K562 (cell line): ENCODE results near the gene SPEG. TPM values are rescaled to one million over a fixed set of nuclear protein-coding genes. Genes with fewer than 3 reads are reported as not detected.
A peak's percentile ranks its signal among the peaks of the same experiment; 100 is the strongest.

ENCODE experiments used
- GTF2E2 ChIP-seq: fragments of 200-800 bp; sonication (Bioruptor generic); IDR thresholded peaks from 2 replicates; pipeline ENCODE4 v1.6.1; 2016; ENCODE audit warnings: missing genetic modification characterization, missing compliant biosample characterization
- HEY1 ChIP-seq: fragments of 250-450 bp; sonication (Bioruptor Pico); IDR thresholded peaks from 2 replicates; pipeline ENCODE4 v1.5.0; 2020; ENCODE audit warnings: mild to moderate bottlenecking, moderate library complexity, borderline replicate concordance
- MAFG ChIP-seq: fragments of 450-650 bp; conservative IDR thresholded peaks from 2 replicates; pipeline ENCODE4 v1.6.1; 2016; ENCODE audit warnings: missing genetic modification characterization, missing compliant biosample characterization
- NCOA1 ChIP-seq: fragments of 450-650 bp; IDR thresholded peaks from 2 replicates; pipeline ENCODE4 v1.6.1; 2016; ENCODE audit warnings: low read depth
- NFIX ChIP-seq: fragments of 250-450 bp; sonication (Bioruptor Pico); IDR thresholded peaks from 2 replicates; pipeline ENCODE4 v1.4.0; 2020; ENCODE audit warnings: low read depth, mild to moderate bottlenecking, moderate library complexity
- ZNF140 ChIP-seq: fragments of 250-450 bp; sonication (Bioruptor Pico); IDR thresholded peaks from 2 replicates; pipeline ENCODE4 v1.8.0; 2021; ENCODE audit warnings: moderate library complexity, mild to moderate bottlenecking, inconsistent platforms
- ZNF444 ChIP-seq: fragments of 250-450 bp; sonication (Bioruptor Pico); IDR thresholded peaks from 2 replicates; pipeline ENCODE4 v1.4.0; 2020; ENCODE audit warnings: mild to moderate bottlenecking, moderate library complexity
- ZNF696 ChIP-seq: fragments of 250-450 bp; sonication (Bioruptor Pico); conservative IDR thresholded peaks from 2 replicates; pipeline ENCODE4 v1.4.0; 2020; ENCODE audit warnings: mild to moderate bottlenecking, moderate library complexity
- polyA plus RNA-seq, 8 experiments: library from polyadenylated mRNA; depleted of rRNA in 4 of 8; stranded (reverse) in 5 of 8; unstranded in 3 of 8; fragments of >200 nt; fragmentation: Nextera tagmentation in 2 of 8; fragmentation: Illumina TruSeq in 1 of 8; extraction: Ambion mirVana in 2 of 8; extraction: Trizol in 1 of 8; gene quantifications; 2 replicates each; pipeline versions ENCODE4 v1.2.1 to v1.2.3, GENCODE V29; 2011 to 2014; ENCODE audit warnings: inconsistent platforms in 1 of 8, missing spikeins in 1 of 8
- total RNA-seq, 7 experiments: library from RNA; depleted of rRNA in 6 of 7; stranded (reverse); fragments of >200 nt in 6 of 7; fragmentation: Illumina TruSeq in 2 of 7; extraction: Trizol in 2 of 7; gene quantifications; 2 replicates each; pipeline versions ENCODE4 v1.2.1 to v1.2.3, GENCODE V29; 2011 to 2021; ENCODE audit warnings: low replicate concordance in 1 of 7
- TF ChIP-seq, protein P1 (sequence below), 2 experiments: fragments of 450-650 bp in 1 of 2; sonication (generic) in 1 of 2; formaldehyde crosslinking in 1 of 2; IDR thresholded peaks in 1 of 2; conservative IDR thresholded peaks in 1 of 2; 2 replicates each; pipeline versions ENCODE4 v1.6.1 to v1.8.1; 2016 to 2023; ENCODE audit warnings: mild to moderate bottlenecking in 2 of 2, moderate library complexity in 2 of 2, inconsistent platforms in 1 of 2, missing genetic modification reagents in 1 of 2
- TF ChIP-seq, protein P2 (sequence below): fragments of 450-650 bp; IDR thresholded peaks from 2 replicates; pipeline ENCODE4 v1.6.1; 2016; ENCODE audit warnings: mild to moderate bottlenecking, moderate library complexity

Gene SPEG
- total and polyA plus RNA-seq, 9 of the 15 experiments (the other 6 are each of a cell fraction or from before 2014, with no cell fraction given) = 0.49 to 8.7 (median 3.0) TPM

- TF ChIP-seq, protein P1, sequence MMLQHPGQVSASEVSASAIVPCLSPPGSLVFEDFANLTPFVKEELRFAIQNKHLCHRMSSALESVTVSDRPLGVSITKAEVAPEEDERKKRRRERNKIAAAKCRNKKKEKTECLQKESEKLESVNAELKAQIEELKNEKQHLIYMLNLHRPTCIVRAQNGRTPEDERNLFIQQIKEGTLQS (IDR thresholded peaks at IDR 0.05) = peak; percentile 76
- TF ChIP-seq, protein P1 (CRISPR knock-in tag; conservative IDR thresholded peaks at IDR 0.05) = no peak
- TF ChIP-seq NCOA1 (no peak), NFIX (CRISPR knock-in tag) (no peak), ZNF696 (no peak), HEY1 (CRISPR knock-in tag) (no peak), GTF2E2 (no peak), ZNF140 (CRISPR knock-in tag) (no peak), MAFG (tag) (0 out of 2 replicates have a peak, but pooled peaks have one; percentile 6), ZNF444 (CRISPR knock-in tag) (no peak)
- TF ChIP-seq, protein P2, sequence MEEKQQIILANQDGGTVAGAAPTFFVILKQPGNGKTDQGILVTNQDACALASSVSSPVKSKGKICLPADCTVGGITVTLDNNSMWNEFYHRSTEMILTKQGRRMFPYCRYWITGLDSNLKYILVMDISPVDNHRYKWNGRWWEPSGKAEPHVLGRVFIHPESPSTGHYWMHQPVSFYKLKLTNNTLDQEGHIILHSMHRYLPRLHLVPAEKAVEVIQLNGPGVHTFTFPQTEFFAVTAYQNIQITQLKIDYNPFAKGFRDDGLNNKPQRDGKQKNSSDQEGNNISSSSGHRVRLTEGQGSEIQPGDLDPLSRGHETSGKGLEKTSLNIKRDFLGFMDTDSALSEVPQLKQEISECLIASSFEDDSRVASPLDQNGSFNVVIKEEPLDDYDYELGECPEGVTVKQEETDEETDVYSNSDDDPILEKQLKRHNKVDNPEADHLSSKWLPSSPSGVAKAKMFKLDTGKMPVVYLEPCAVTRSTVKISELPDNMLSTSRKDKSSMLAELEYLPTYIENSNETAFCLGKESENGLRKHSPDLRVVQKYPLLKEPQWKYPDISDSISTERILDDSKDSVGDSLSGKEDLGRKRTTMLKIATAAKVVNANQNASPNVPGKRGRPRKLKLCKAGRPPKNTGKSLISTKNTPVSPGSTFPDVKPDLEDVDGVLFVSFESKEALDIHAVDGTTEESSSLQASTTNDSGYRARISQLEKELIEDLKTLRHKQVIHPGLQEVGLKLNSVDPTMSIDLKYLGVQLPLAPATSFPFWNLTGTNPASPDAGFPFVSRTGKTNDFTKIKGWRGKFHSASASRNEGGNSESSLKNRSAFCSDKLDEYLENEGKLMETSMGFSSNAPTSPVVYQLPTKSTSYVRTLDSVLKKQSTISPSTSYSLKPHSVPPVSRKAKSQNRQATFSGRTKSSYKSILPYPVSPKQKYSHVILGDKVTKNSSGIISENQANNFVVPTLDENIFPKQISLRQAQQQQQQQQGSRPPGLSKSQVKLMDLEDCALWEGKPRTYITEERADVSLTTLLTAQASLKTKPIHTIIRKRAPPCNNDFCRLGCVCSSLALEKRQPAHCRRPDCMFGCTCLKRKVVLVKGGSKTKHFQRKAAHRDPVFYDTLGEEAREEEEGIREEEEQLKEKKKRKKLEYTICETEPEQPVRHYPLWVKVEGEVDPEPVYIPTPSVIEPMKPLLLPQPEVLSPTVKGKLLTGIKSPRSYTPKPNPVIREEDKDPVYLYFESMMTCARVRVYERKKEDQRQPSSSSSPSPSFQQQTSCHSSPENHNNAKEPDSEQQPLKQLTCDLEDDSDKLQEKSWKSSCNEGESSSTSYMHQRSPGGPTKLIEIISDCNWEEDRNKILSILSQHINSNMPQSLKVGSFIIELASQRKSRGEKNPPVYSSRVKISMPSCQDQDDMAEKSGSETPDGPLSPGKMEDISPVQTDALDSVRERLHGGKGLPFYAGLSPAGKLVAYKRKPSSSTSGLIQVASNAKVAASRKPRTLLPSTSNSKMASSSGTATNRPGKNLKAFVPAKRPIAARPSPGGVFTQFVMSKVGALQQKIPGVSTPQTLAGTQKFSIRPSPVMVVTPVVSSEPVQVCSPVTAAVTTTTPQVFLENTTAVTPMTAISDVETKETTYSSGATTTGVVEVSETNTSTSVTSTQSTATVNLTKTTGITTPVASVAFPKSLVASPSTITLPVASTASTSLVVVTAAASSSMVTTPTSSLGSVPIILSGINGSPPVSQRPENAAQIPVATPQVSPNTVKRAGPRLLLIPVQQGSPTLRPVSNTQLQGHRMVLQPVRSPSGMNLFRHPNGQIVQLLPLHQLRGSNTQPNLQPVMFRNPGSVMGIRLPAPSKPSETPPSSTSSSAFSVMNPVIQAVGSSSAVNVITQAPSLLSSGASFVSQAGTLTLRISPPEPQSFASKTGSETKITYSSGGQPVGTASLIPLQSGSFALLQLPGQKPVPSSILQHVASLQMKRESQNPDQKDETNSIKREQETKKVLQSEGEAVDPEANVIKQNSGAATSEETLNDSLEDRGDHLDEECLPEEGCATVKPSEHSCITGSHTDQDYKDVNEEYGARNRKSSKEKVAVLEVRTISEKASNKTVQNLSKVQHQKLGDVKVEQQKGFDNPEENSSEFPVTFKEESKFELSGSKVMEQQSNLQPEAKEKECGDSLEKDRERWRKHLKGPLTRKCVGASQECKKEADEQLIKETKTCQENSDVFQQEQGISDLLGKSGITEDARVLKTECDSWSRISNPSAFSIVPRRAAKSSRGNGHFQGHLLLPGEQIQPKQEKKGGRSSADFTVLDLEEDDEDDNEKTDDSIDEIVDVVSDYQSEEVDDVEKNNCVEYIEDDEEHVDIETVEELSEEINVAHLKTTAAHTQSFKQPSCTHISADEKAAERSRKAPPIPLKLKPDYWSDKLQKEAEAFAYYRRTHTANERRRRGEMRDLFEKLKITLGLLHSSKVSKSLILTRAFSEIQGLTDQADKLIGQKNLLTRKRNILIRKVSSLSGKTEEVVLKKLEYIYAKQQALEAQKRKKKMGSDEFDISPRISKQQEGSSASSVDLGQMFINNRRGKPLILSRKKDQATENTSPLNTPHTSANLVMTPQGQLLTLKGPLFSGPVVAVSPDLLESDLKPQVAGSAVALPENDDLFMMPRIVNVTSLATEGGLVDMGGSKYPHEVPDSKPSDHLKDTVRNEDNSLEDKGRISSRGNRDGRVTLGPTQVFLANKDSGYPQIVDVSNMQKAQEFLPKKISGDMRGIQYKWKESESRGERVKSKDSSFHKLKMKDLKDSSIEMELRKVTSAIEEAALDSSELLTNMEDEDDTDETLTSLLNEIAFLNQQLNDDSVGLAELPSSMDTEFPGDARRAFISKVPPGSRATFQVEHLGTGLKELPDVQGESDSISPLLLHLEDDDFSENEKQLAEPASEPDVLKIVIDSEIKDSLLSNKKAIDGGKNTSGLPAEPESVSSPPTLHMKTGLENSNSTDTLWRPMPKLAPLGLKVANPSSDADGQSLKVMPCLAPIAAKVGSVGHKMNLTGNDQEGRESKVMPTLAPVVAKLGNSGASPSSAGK = peak; percentile 51
These were observed 18.0 kb downstream of the SPEG start (continued) for GRCh38 chr2:219452361-219453317.
